IMR-90 (cell line): ENCODE data around the gene RAP1GAP.

Source experiments
- CEBPB ChIP-seq: IDR thresholded peaks from 2 replicates; pipeline ENCODE4 v1.6.1; 2012; ENCODE audit warnings: low read depth, low read length, improper control_type of control experiment
- CHD1 ChIP-seq: IDR thresholded peaks from 2 replicates; pipeline ENCODE4 v1.6.1; 2012; ENCODE audit warnings: low read depth, low read length, improper control_type of control experiment
- MAFK ChIP-seq: IDR thresholded peaks from 2 replicates; pipeline ENCODE4 v1.6.1; 2012; ENCODE audit warnings: low read depth, low read length, improper control_type of control experiment
- MXI1 ChIP-seq: IDR thresholded peaks from 2 replicates; pipeline ENCODE4 v1.6.1; 2012; ENCODE audit warnings: low read depth, mild to moderate bottlenecking, low read length, moderate library complexity, borderline replicate concordance
- POLR2A ChIP-seq: IDR thresholded peaks from 2 replicates; pipeline ENCODE4 v1.6.1; 2012; ENCODE audit warnings: mild to moderate bottlenecking, low read depth, low read length
- RCOR1 ChIP-seq: IDR thresholded peaks from 2 replicates; pipeline ENCODE4 v1.6.1; 2012; ENCODE audit warnings: mild to moderate bottlenecking, low read length, improper control_type of control experiment; ENCODE audit not compliant: insufficient replicate concordance
- SMC3 ChIP-seq: fragments of 150-350 bp; IDR thresholded peaks from 2 replicates; pipeline ENCODE4 v1.6.1; 2016; ENCODE audit warnings: low read depth, mild to moderate bottlenecking, antibody characterized with exemption, low read length, moderate library complexity
- TF ChIP-seq, protein P1 (sequence below): conservative IDR thresholded peaks from 2 replicates; pipeline ENCODE4 v1.5.1; 2012; ENCODE audit warnings: mild to moderate bottlenecking, low read depth, low read length, improper control_type of control experiment

DNA sequence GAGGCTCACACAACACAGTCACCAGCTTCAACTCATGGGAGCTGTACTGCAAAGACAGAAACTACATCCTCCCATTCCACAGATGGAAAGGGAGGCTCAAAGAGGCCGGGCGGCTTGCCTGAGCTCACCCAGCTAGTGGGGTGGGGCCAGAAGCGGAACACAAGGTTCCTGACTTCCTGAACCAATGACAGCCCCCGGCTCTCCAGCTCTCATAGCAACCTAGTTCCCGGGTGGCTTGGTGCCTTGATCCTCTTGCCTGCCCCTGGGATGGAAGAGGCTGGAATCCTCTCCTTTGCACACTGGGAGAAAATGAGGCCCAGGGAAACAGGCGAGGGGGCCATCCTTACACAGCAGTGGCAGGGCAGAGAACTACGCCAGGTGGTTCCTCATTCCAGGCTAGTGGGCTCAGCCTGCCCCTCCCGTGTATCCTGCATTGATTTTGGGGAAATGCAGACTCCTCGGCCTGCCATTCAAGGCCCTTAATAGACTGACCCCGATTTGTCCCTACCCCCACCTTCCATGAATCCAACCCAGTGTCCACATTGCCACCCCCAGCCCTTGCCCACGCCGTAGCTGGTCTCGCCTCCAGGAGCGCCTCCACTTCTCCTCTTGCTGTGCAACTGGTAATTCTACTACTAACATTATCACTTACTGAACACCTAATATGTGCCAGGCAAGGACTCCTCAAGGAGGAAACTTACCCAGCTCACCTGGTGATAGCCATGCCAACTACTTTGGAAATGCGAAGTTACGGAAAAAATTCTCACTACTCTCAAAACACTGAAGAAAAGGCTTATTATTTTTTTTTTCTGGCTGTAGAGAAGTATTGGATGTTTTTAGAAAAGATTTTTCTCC lies 5.0 kb downstream of the RAP1GAP start:
- TF ChIP-seq, protein P1, sequence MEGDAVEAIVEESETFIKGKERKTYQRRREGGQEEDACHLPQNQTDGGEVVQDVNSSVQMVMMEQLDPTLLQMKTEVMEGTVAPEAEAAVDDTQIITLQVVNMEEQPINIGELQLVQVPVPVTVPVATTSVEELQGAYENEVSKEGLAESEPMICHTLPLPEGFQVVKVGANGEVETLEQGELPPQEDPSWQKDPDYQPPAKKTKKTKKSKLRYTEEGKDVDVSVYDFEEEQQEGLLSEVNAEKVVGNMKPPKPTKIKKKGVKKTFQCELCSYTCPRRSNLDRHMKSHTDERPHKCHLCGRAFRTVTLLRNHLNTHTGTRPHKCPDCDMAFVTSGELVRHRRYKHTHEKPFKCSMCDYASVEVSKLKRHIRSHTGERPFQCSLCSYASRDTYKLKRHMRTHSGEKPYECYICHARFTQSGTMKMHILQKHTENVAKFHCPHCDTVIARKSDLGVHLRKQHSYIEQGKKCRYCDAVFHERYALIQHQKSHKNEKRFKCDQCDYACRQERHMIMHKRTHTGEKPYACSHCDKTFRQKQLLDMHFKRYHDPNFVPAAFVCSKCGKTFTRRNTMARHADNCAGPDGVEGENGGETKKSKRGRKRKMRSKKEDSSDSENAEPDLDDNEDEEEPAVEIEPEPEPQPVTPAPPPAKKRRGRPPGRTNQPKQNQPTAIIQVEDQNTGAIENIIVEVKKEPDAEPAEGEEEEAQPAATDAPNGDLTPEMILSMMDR = no peak
- TF ChIP-seq CEBPB = no peak
- no peak for TF ChIP-seq POLR2A
- no peak for TF ChIP-seq SMC3
- TF ChIP-seq MAFK = no peak
- TF ChIP-seq RCOR1 = no peak
- no peak for TF ChIP-seq CHD1
- TF ChIP-seq MXI1 = no peak
